Neural cell (in vitro differentiated cells): ENCODE results near the gene INHA.

Experiments used
- EZH2 ChIP-seq: fragments of 200-600, 300-800 bp; shearing (Covaris generic), sonication (generic); IDR thresholded peaks from 2 replicates; pipeline ENCODE4 v1.6.1; 2014; ENCODE audit warnings: antibody characterized with exemption, low read length, borderline replicate concordance, mild to moderate bottlenecking; ENCODE audit not compliant: insufficient read depth, poor library complexity, severe bottlenecking
- SMC3 ChIP-seq: fragments of 450-650 bp; conservative IDR thresholded peaks from 2 replicates; pipeline ENCODE4 v1.6.1; 2014; ENCODE audit warnings: antibody characterized with exemption, mild to moderate bottlenecking, moderate library complexity; ENCODE audit not compliant: poor library complexity
- TF ChIP-seq, protein P1 (sequence below): fragments of 450-650 bp; IDR thresholded peaks from 2 replicates; pipeline ENCODE4 v1.5.1; 2014; ENCODE audit warnings: antibody characterized with exemption, mild to moderate bottlenecking, moderate library complexity; ENCODE audit not compliant: poor library complexity, severe bottlenecking

DNA sequence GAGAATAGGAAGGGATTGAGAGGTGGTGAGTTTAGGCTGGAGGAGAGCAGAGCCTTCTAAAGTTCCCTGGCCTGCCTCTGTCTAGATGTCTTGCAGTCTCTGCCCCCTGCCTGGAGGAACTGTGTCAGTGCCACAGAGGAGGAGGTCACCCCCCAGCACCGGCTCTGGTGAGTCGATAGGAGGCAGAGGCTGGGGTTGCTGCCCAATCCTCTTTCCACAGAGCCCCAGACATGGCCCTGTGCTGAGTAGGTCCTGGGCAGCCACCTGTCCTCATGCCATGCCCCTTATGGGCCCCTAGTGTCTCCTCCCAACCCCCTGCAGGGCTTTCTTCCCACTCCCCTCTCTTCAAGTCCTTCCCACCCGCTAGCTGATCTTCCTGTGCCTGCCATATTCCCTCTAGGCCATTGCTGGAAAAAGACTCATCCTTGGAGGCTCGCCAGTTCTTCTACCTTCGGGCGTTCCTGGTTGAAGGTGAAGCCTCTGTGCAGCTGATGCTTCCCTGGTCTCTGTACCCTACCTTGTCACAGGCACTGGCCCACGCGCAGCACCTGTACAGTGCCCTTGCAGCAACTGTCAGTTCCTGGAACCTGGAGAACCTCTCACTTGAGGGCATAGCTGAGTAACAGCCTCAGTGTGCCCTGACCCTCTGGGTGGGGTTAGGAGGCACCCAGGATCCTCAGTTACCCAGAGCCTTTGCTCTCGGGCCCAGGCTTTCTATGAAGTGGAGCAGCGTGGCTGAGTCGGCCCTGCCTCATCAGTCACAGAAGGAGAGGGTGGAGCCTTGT is 42.2 kb downstream of the INHA start:
- TF ChIP-seq EZH2, result no peak
- TF ChIP-seq, protein P1, sequence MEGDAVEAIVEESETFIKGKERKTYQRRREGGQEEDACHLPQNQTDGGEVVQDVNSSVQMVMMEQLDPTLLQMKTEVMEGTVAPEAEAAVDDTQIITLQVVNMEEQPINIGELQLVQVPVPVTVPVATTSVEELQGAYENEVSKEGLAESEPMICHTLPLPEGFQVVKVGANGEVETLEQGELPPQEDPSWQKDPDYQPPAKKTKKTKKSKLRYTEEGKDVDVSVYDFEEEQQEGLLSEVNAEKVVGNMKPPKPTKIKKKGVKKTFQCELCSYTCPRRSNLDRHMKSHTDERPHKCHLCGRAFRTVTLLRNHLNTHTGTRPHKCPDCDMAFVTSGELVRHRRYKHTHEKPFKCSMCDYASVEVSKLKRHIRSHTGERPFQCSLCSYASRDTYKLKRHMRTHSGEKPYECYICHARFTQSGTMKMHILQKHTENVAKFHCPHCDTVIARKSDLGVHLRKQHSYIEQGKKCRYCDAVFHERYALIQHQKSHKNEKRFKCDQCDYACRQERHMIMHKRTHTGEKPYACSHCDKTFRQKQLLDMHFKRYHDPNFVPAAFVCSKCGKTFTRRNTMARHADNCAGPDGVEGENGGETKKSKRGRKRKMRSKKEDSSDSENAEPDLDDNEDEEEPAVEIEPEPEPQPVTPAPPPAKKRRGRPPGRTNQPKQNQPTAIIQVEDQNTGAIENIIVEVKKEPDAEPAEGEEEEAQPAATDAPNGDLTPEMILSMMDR, result no peak
- no peak for TF ChIP-seq SMC3
